Activated T-cell treated with anti-CD3 and anti-CD28 coated beads, Interleukin-2, amount 50 U/mL, for 4 hours (primary cell): Measurements from ENCODE around the gene ADAMTSL1. TPM values are rescaled to one million over a fixed set of nuclear protein-coding genes. Genes with fewer than 3 reads are reported as not detected.

Experiments
- ATAC-seq, 2 donors: fragments of 200-7000 bp; cut with Tn5 transposase; one replicate each; pipeline ENCODE4 v1.10.0; 2021
- DNase-seq: peaks from one replicate; pipeline ENCODE4 v3.0.0-alpha.2; 2020
- H3K27me3 Mint-ChIP-seq: one replicate; pipeline ENCODE4 v1.8.0; 2021; ENCODE audit warnings: low read depth, mixed read lengths
- H3K36me3 Mint-ChIP-seq: one replicate; pipeline ENCODE4 v1.8.0; 2022; ENCODE audit warnings: mixed read lengths; ENCODE audit not compliant: insufficient read depth
- H3K4me1 Mint-ChIP-seq: one replicate; pipeline ENCODE4 v1.8.0; 2021; ENCODE audit warnings: low read depth, mixed read lengths
- H3K4me3 Mint-ChIP-seq: one replicate; pipeline ENCODE4 v1.8.0; 2021; ENCODE audit warnings: mild to moderate bottlenecking, moderate library complexity, mixed read lengths
- H3K9me3 Mint-ChIP-seq: one replicate; pipeline ENCODE4 v1.8.0; 2021; ENCODE audit warnings: mixed read lengths
- total RNA-seq, 3 donors: library from RNA; stranded (reverse); gene quantifications; one replicate each; pipeline ENCODE4 v1.2.1, GENCODE V29; 2021

ADAMTSL1 gene
- total RNA-seq, 3 donors from 2014 or later: not detected

DNA sequence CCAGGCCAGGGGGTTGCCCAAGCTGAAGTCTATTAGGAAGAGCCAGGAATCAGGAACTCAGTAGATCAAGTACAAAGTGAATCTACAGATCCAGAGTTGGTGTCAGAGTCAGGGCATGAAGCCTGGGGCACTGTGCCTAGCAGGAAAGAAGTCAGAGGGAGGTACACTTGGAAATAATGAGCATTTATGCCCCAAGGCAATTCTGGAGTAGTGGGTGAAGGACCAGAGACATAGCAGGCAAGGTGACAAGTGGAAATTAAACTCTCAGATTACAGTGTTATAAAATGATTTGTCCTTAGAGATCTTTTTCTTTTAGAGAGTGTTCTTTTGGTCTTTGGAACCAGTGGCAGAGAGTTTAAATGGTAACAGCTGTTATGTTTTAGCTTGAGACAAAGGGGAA, 138.0 kb downstream of the ADAMTSL1 start:
- no peaks in the 10 kb centered on the region for H3K36me3 Mint-ChIP-seq
- H3K27me3 Mint-ChIP-seq: no peaks in the 10 kb centered on the region
- no peaks in the 10 kb centered on the region for H3K4me1 Mint-ChIP-seq
- no peaks in the 10 kb centered on the region for H3K9me3 Mint-ChIP-seq
- ATAC-seq: no peak
- DNase-seq: no peak
- no peak overlapping the region for H3K4me3 Mint-ChIP-seq

- ATAC-seq: no peak
- H3K27me3 Mint-ChIP-seq: no peaks in the 10 kb centered on the region
- H3K9me3 Mint-ChIP-seq: no peaks in the 10 kb centered on the region
- H3K4me1 Mint-ChIP-seq: no peaks in the 10 kb centered on the region
- DNase-seq: no peak
- H3K4me3 Mint-ChIP-seq: no peak overlapping the region
- no peaks in the 10 kb centered on the region for H3K36me3 Mint-ChIP-seq
Measured at GRCh38 chr9:18614116-18614515, 140.2 kb downstream of the ADAMTSL1 start.

GRCh38 chr9:18614651-18615050, 140.7 kb downstream of the ADAMTSL1 start:
- Mint-ChIP-seq H3K4me3 (no peak overlapping the region), H3K9me3 (no peaks in the 10 kb centered on the region), H3K36me3 (no peaks in the 10 kb centered on the region), H3K4me1 (no peaks in the 10 kb centered on the region), H3K27me3 (no peaks in the 10 kb centered on the region)
- ATAC-seq (no peak), DNase-seq (no peak)

- no peak overlapping the region for H3K4me3 Mint-ChIP-seq
- H3K27me3 Mint-ChIP-seq: no peaks in the 10 kb centered on the region
- H3K4me1 Mint-ChIP-seq: no peaks in the 10 kb centered on the region
- no peaks in the 10 kb centered on the region for H3K36me3 Mint-ChIP-seq
- ATAC-seq (no peak), DNase-seq (no peak)
- no peaks in the 10 kb centered on the region for H3K9me3 Mint-ChIP-seq
Measured at GRCh38 chr9:18616976-18617375, 143.0 kb downstream of the ADAMTSL1 start.

- Mint-ChIP-seq H3K36me3 (no peaks in the 10 kb centered on the region), H3K4me1 (no peaks in the 10 kb centered on the region), H3K9me3 (no peaks in the 10 kb centered on the region), H3K4me3 (no peak overlapping the region), H3K27me3 (no peaks in the 10 kb centered on the region)
- ATAC-seq (no peak), DNase-seq (no peak)
Measured at GRCh38 chr9:18617759-18618158, 143.8 kb downstream of the ADAMTSL1 start.

DNA sequence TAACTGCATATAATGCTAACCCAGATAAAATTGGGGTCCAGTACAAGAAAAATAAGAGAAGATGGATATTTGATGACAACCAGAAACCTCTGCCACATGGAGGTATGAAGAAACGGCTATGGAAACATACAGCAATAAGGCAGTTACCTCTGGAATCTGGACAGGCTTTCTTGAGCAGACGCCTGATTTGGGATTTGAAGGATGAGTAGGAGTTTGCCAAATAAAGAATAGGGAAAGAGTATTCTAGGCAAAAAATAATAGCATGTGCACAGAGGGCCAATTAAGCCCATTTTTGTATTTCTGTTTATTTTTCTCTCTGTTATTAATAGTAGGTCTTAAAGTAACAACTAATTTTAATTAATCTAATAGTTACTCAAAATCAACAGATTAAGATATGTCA, 144.9 kb downstream of the ADAMTSL1 start:
- H3K27me3 Mint-ChIP-seq: no peaks in the 10 kb centered on the region
- ATAC-seq: no peak
- no peaks in the 10 kb centered on the region for H3K4me1 Mint-ChIP-seq
- H3K4me3 Mint-ChIP-seq: no peak overlapping the region
- no peaks in the 10 kb centered on the region for H3K36me3 Mint-ChIP-seq
- no peaks in the 10 kb centered on the region for H3K9me3 Mint-ChIP-seq
- DNase-seq: no peak

DNA sequence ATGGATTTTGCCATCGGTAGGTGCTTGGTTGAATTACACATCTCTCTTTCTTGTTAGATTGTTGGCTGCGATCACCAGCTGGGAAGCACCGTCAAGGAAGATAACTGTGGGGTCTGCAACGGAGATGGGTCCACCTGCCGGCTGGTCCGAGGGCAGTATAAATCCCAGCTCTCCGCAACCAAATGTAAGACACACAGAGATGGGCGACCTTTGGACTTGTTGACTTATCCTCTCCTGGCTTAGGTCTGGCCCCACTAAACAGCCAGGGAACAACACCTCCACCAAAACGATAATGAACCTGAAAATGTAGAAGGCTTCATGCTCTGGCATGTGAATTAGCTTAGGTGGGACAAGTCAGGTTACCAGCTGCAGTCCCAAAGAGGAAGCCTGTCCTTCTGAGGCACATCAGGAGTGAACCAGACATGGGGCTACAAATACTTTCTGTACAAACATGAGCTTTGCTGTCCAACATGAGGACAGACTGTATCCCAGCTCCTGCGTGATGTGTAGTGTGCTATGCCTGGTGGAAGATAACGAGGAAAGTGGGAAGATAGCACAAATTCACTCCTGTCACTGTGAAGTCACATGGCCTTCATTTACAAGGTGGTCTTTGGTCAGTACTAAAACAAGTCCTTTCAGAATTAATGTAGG, 148.4 kb downstream of the ADAMTSL1 start:
- H3K27me3 Mint-ChIP-seq: no peaks in the 10 kb centered on the region
- DNase-seq: no peak
- ATAC-seq: no peak
- no peaks in the 10 kb centered on the region for H3K4me1 Mint-ChIP-seq
- no peaks in the 10 kb centered on the region for H3K9me3 Mint-ChIP-seq
- H3K4me3 Mint-ChIP-seq: no peak overlapping the region
- H3K36me3 Mint-ChIP-seq: no peaks in the 10 kb centered on the region

DNA sequence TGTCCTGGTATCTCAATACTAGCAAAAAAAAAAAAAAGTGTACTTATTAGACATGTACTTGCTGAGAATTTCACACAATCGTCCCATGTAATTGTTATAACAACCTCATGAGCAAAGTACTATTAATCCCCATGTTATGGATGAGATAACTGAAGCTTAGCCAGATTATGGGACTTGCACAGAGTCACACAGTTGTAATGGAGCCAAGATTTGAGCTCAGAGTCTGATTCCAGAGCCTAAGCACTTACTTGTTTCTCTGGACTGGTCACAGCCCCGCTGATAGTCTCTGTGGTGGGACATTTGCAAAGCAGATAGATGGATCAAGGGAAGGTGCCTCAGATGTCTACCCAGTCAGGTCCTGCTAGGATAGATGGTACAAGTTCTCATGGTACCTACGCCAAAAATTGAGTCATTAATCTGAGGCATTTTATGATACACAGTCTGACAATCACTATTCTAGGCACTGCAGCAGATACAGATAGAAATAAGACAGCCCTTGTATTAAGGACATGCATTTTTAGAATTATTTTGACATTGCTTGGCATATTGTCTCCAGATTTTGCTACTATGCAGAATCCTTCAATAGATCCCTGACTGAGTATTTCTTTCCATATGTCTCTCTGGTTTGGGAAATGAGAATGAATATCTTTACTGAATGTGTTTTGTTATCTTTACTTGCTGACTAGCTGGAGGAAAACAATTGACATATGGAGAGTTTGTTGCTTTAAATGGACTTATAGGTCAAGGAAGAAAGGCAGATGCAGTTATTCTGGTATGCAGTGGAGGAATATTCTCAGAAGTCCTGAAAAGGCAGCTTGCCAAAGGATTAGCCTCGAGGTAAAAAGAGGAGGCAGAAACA, 149.5 kb downstream of the ADAMTSL1 start:
- Mint-ChIP-seq H3K36me3 (no peaks in the 10 kb centered on the region), H3K27me3 (no peaks in the 10 kb centered on the region), H3K4me3 (no peak overlapping the region), H3K4me1 (no peaks in the 10 kb centered on the region), H3K9me3 (no peaks in the 10 kb centered on the region)
- ATAC-seq (no peak), DNase-seq (no peak)

DNA sequence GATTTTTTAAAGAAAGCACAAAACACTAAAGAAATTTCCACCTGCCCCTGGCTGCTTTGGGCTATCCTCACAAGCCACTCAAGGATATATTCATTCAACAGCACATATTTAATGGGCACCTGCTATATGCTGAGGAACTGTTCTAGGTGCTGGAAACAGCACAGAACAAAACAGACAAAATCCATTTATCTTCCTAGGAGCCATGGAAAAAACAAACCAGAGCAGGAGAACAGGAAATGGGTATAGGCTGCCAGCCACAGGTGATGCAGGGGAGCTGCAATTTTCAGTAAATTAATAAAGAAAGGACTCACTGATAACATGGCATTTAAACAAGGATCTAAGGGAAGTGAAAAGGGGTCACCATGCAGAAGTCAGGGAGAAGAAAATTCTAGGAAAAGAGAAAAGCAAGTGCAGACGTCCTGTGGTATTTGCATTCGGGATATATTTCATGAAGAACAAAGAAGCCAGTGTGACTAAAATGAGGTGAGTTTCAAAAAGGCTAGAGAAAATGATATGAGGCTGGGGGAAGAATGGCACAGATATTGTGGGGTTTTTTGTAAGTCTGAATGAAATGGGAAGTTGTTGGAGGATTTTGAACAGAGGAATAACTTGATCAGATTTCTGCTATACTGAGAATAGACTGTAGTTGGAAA, 152.2 kb downstream of the ADAMTSL1 start:
- H3K27me3 Mint-ChIP-seq: no peaks in the 10 kb centered on the region
- ATAC-seq (no peak), DNase-seq (no peak)
- H3K36me3 Mint-ChIP-seq: no peaks in the 10 kb centered on the region
- H3K4me3 Mint-ChIP-seq: no peak overlapping the region
- no peaks in the 10 kb centered on the region for H3K4me1 Mint-ChIP-seq
- H3K9me3 Mint-ChIP-seq: no peaks in the 10 kb centered on the region

GRCh38 chr9:18629136-18629535, 155.2 kb downstream of the ADAMTSL1 start:
- DNase-seq (no peak), ATAC-seq (no peak)
- no peaks in the 10 kb centered on the region for H3K27me3 Mint-ChIP-seq
- no peak overlapping the region for H3K4me3 Mint-ChIP-seq
- H3K36me3 Mint-ChIP-seq: no peaks in the 10 kb centered on the region
- no peaks in the 10 kb centered on the region for H3K4me1 Mint-ChIP-seq
- H3K9me3 Mint-ChIP-seq: no peaks in the 10 kb centered on the region

GRCh38 chr9:18632632-18633403, 158.9 kb downstream of the ADAMTSL1 start:
- no peaks in the 10 kb centered on the region for H3K36me3 Mint-ChIP-seq
- H3K4me3 Mint-ChIP-seq: no peak overlapping the region
- ATAC-seq (no peak), DNase-seq (no peak)
- no peaks in the 10 kb centered on the region for H3K27me3 Mint-ChIP-seq
- H3K4me1 Mint-ChIP-seq: no peaks in the 10 kb centered on the region
- no peaks in the 10 kb centered on the region for H3K9me3 Mint-ChIP-seq

DNA sequence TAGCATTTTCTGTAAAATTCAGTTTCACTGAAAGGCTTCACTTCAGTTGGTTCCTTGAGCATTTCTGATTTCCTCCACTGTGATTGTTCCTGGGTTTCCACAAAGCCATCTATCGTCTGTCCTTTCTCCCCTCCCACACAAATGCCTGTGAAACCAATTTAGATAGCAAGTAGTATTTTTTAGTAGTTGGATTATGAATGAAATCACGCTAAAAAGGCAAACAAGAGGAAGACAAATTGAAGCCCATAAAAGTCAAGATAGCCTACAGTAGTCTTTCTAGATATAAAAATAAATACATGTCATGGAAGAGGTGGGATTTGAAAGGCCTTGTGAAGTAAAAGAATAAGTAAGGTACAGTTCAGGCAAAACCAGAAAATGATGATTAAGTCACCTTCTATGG, 162.8 kb downstream of the ADAMTSL1 start:
- no peak overlapping the region for H3K4me3 Mint-ChIP-seq
- no peaks in the 10 kb centered on the region for H3K9me3 Mint-ChIP-seq
- no peak for ATAC-seq
- DNase-seq: no peak
- no peaks in the 10 kb centered on the region for H3K36me3 Mint-ChIP-seq
- no peaks in the 10 kb centered on the region for H3K4me1 Mint-ChIP-seq
- peaks cover 3% of the 10 kb centered on the region for H3K27me3 Mint-ChIP-seq

DNA sequence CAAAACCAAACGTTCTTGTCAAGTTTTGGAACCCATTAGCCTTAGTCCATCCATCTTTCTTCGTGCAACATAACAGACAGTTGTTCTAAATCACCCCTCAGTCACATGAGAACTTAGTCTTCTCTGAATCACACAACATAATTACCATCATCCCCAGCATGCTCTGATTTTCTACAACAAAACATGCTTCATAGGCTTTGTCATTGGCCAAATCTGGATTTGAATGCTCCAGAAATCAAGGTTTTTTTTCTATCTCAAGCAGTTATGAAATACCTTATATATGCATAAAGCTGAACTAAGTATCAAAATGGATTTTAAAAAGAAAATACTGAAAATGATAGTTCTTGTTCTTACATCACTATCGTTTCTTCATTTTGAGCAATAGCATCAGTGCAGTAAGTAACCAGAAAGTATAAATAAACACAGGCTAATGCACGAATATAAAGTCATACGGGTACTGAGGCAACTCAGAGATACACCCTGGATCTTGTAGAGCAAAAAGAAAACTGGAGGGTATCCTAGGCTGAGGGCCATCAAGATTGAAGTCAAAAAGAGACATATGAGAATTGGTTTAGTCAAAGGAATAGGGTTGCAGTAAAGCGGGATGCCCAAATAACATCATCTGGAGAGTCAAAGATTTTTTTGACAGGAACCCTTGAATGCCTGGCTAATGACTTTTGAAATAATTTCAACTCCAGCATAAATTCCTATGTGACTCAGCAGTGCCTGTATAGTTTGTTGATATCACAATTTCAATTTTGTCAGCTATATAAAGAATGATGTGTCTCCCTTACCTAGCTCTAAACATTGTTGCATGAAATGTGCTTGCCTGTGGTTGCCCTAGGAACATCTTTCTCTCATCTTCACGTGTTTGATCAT, 164.7 kb downstream of the ADAMTSL1 start:
- Mint-ChIP-seq H3K27me3 (peaks cover 3% of the 10 kb centered on the region), H3K9me3 (no peaks in the 10 kb centered on the region), H3K36me3 (no peaks in the 10 kb centered on the region), H3K4me1 (no peaks in the 10 kb centered on the region), H3K4me3 (no peak overlapping the region)
- DNase-seq (no peak), ATAC-seq (no peak)
